SK-N-SH treated with all-trans-retinoic acid at 6 μM for 48 hours (cell line): ENCODE measurements around the gene CLTCL1.

Experiments used
- ATAC-seq: fragments of 200-7000 bp; cut with Tn5 transposase; 3 replicates; pipeline ENCODE4 v1.9.1; 2020; ENCODE audit warnings: mild to moderate bottlenecking, moderate library complexity
- ARNTL ChIP-seq: fragments of 450-650 bp; formaldehyde crosslinking; IDR thresholded peaks from 2 replicates; pipeline ENCODE4 v1.5.0; 2020; ENCODE audit warnings: low read depth, mild to moderate bottlenecking, moderate library complexity, borderline replicate concordance
- BACH2 ChIP-seq: fragments of 250-450 bp; sonication (Bioruptor Pico); IDR thresholded peaks from 2 replicates; pipeline ENCODE4 v1.9.0; 2021; ENCODE audit warnings: mild to moderate bottlenecking, borderline replicate concordance
- CSDC2 ChIP-seq: fragments of 250-450 bp; sonication (Bioruptor Pico); IDR thresholded peaks from 2 replicates; pipeline ENCODE4 v1.5.0; 2020; ENCODE audit warnings: mild to moderate bottlenecking, moderate library complexity
- CSRNP3 ChIP-seq: fragments of 250-450 bp; sonication (Bioruptor Pico); IDR thresholded peaks from 2 replicates; pipeline ENCODE4 v1.5.1; 2021; ENCODE audit warnings: mild to moderate bottlenecking, moderate library complexity
- ESRRG ChIP-seq: fragments of 250-450 bp; sonication (Bioruptor Pico); IDR thresholded peaks from 2 replicates; pipeline ENCODE4 v1.6.1; 2021; ENCODE audit warnings: mild to moderate bottlenecking
- GLIS3 ChIP-seq: fragments of 250-450 bp; sonication (Bioruptor Pico); IDR thresholded peaks from 2 replicates; pipeline ENCODE4 v1.5.0; 2020; ENCODE audit warnings: mild to moderate bottlenecking, moderate library complexity
- OSR1 ChIP-seq: fragments of 250-450 bp; sonication (Bioruptor Pico); IDR thresholded peaks from 2 replicates; pipeline ENCODE4 v1.8.0; 2022; ENCODE audit warnings: moderate library complexity, mild to moderate bottlenecking, inconsistent platforms
- PPARA ChIP-seq: fragments of 250-450 bp; sonication (Bioruptor Pico); IDR thresholded peaks from 2 replicates; pipeline ENCODE4 v1.5.0; 2020; ENCODE audit warnings: mild to moderate bottlenecking, borderline replicate concordance
- RARB ChIP-seq: fragments of 250-450 bp; sonication (Bioruptor Pico); IDR thresholded peaks from 2 replicates; pipeline ENCODE4 v1.8.0; 2021; ENCODE audit warnings: mild to moderate bottlenecking, moderate library complexity
- SNAI2 ChIP-seq: fragments of 250-450 bp; sonication (Bioruptor Pico); IDR thresholded peaks from 2 replicates; pipeline ENCODE4 v1.5.0; 2020; ENCODE audit warnings: mild to moderate bottlenecking, moderate library complexity
- TCF4 ChIP-seq: fragments of 250-450 bp; sonication (Bioruptor Pico); IDR thresholded peaks from 2 replicates; pipeline ENCODE4 v1.8.0; 2021; ENCODE audit warnings: mild to moderate bottlenecking, moderate library complexity, borderline replicate concordance
- TOX ChIP-seq: fragments of 250-450 bp; sonication (Bioruptor Pico); IDR thresholded peaks from 2 replicates; pipeline ENCODE4 v1.8.0; 2021; ENCODE audit warnings: mild to moderate bottlenecking, moderate library complexity, borderline replicate concordance
- ZC3H10 ChIP-seq: fragments of 250-450 bp; sonication (Bioruptor Pico); IDR thresholded peaks from 2 replicates; pipeline ENCODE4 v1.5.1; 2021; ENCODE audit warnings: mild to moderate bottlenecking, moderate library complexity
- ZFP3 ChIP-seq: fragments of 250-450 bp; sonication (Bioruptor Pico); IDR thresholded peaks from 2 replicates; pipeline ENCODE4 v1.5.0; 2020; ENCODE audit warnings: mild to moderate bottlenecking, moderate library complexity
- ZFP30 ChIP-seq: fragments of 450-650 bp; formaldehyde crosslinking; IDR thresholded peaks from 2 replicates; pipeline ENCODE4 v1.5.0; 2022; ENCODE audit warnings: mild to moderate bottlenecking, moderate library complexity
- ZNF565 ChIP-seq: fragments of 450-650 bp; formaldehyde crosslinking; conservative IDR thresholded peaks from 2 replicates; pipeline ENCODE4 v1.5.0; 2020; ENCODE audit warnings: low read depth, mild to moderate bottlenecking, moderate library complexity
- ZNF8 ChIP-seq: fragments of 450-650 bp; formaldehyde crosslinking; IDR thresholded peaks from 2 replicates; pipeline ENCODE4 v1.5.0; 2020; ENCODE audit warnings: mild to moderate bottlenecking, moderate library complexity
- TF ChIP-seq, protein P1 (sequence below): fragments of 250-450 bp; sonication (Bioruptor Pico); IDR thresholded peaks from 2 replicates; pipeline ENCODE4 v1.5.1; 2020; ENCODE audit warnings: low read depth, mild to moderate bottlenecking, moderate library complexity
- TF ChIP-seq, protein P2 (sequence below): fragments of 250-450 bp; sonication (Bioruptor Pico); IDR thresholded peaks from 2 replicates; pipeline ENCODE4 v1.8.0; 2021; ENCODE audit warnings: low read depth, mild to moderate bottlenecking, moderate library complexity, borderline replicate concordance
- TF ChIP-seq, protein P3 (sequence below): fragments of 250-450 bp; sonication (Bioruptor Pico); IDR thresholded peaks from 2 replicates; pipeline ENCODE4 v1.8.0; 2020; ENCODE audit warnings: mild to moderate bottlenecking, moderate library complexity, borderline replicate concordance
- TF ChIP-seq, protein P4 (sequence below): fragments of 250-450 bp; sonication (Bioruptor Pico); IDR thresholded peaks from 2 replicates; pipeline ENCODE4 v1.5.0; 2020; ENCODE audit warnings: mild to moderate bottlenecking, moderate library complexity

Gene CLTCL1

DNA sequence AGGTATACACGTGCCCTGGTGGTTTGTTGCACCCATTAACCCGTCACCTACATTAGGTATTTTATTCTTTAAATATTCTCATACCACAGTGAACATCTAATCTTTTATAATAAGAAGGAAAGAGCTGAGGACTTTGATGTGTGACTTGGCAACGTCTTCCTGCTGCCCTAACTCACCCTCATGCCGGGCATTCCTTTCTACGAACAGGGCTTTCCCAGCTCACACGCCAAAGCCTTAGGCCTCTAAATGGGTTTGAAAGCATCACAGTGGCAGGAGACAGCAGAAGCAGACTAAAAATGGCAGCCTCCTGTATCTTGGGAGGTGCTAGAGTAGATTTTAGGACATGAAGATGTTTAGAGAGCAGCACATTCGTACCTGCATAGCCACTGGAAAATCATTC is 52.6 kb downstream of the CLTCL1 start:
- no peak for TF ChIP-seq PPARA (CRISPR knock-in tag)
- TF ChIP-seq OSR1 (CRISPR knock-in tag) = no peak
- TF ChIP-seq ZFP3 (CRISPR knock-in tag) = no peak
- no peak for TF ChIP-seq CSDC2 (CRISPR knock-in tag)
- TF ChIP-seq TOX = no peak
- TF ChIP-seq TCF4 (CRISPR knock-in tag) = no peak
- TF ChIP-seq SNAI2 = no peak
- TF ChIP-seq, protein P1, sequence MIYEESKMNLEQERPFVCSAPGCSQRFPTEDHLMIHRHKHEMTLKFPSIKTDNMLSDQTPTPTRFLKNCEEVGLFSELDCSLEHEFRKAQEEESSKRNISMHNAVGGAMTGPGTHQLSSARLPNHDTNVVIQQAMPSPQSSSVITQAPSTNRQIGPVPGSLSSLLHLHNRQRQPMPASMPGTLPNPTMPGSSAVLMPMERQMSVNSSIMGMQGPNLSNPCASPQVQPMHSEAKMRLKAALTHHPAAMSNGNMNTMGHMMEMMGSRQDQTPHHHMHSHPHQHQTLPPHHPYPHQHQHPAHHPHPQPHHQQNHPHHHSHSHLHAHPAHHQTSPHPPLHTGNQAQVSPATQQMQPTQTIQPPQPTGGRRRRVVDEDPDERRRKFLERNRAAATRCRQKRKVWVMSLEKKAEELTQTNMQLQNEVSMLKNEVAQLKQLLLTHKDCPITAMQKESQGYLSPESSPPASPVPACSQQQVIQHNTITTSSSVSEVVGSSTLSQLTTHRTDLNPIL = no peak
- TF ChIP-seq CSRNP3 (CRISPR knock-in tag) = no peak
- no peak for ATAC-seq

- no peak for ATAC-seq
These were observed 55.6 kb downstream of the CLTCL1 start for GRCh38 chr22:19235874-19236273.

More at GRCh38 chr22:19235874-19236273, 55.6 kb downstream of the CLTCL1 start:
- TF ChIP-seq ZNF8 (CRISPR knock-in tag) (no peak), TOX (no peak), ZC3H10 (CRISPR knock-in tag) (no peak), GLIS3 (no peak), ARNTL (CRISPR knock-in tag) (no peak), ZNF565 (no peak), TCF4 (CRISPR knock-in tag) (no peak), OSR1 (CRISPR knock-in tag) (no peak), BACH2 (CRISPR knock-in tag) (no peak), ZFP3 (CRISPR knock-in tag) (no peak), CSDC2 (CRISPR knock-in tag) (no peak), ZFP30 (no peak), PPARA (CRISPR knock-in tag) (no peak), CSRNP3 (CRISPR knock-in tag) (no peak), RARB (no peak), ESRRG (CRISPR knock-in tag) (no peak)
- TF ChIP-seq, protein P2, sequence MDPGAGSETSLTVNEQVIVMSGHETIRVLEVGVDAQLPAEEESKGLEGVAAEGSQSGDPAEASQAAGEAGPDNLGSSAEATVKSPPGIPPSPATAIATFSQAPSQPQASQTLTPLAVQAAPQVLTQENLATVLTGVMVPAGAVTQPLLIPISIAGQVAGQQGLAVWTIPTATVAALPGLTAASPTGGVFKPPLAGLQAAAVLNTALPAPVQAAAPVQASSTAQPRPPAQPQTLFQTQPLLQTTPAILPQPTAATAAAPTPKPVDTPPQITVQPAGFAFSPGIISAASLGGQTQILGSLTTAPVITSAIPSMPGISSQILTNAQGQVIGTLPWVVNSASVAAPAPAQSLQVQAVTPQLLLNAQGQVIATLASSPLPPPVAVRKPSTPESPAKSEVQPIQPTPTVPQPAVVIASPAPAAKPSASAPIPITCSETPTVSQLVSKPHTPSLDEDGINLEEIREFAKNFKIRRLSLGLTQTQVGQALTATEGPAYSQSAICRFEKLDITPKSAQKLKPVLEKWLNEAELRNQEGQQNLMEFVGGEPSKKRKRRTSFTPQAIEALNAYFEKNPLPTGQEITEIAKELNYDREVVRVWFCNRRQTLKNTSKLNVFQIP = no peak
- TF ChIP-seq, protein P3, sequence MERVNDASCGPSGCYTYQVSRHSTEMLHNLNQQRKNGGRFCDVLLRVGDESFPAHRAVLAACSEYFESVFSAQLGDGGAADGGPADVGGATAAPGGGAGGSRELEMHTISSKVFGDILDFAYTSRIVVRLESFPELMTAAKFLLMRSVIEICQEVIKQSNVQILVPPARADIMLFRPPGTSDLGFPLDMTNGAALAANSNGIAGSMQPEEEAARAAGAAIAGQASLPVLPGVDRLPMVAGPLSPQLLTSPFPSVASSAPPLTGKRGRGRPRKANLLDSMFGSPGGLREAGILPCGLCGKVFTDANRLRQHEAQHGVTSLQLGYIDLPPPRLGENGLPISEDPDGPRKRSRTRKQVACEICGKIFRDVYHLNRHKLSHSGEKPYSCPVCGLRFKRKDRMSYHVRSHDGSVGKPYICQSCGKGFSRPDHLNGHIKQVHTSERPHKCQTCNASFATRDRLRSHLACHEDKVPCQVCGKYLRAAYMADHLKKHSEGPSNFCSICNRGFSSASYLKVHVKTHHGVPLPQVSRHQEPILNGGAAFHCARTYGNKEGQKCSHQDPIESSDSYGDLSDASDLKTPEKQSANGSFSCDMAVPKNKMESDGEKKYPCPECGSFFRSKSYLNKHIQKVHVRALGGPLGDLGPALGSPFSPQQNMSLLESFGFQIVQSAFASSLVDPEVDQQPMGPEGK (CRISPR knock-in tag) = no peak
- TF ChIP-seq, protein P1 = no peak
- TF ChIP-seq, protein P4, sequence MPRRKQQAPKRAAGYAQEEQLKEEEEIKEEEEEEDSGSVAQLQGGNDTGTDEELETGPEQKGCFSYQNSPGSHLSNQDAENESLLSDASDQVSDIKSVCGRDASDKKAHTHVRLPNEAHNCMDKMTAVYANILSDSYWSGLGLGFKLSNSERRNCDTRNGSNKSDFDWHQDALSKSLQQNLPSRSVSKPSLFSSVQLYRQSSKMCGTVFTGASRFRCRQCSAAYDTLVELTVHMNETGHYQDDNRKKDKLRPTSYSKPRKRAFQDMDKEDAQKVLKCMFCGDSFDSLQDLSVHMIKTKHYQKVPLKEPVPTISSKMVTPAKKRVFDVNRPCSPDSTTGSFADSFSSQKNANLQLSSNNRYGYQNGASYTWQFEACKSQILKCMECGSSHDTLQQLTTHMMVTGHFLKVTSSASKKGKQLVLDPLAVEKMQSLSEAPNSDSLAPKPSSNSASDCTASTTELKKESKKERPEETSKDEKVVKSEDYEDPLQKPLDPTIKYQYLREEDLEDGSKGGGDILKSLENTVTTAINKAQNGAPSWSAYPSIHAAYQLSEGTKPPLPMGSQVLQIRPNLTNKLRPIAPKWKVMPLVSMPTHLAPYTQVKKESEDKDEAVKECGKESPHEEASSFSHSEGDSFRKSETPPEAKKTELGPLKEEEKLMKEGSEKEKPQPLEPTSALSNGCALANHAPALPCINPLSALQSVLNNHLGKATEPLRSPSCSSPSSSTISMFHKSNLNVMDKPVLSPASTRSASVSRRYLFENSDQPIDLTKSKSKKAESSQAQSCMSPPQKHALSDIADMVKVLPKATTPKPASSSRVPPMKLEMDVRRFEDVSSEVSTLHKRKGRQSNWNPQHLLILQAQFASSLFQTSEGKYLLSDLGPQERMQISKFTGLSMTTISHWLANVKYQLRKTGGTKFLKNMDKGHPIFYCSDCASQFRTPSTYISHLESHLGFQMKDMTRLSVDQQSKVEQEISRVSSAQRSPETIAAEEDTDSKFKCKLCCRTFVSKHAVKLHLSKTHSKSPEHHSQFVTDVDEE (CRISPR knock-in tag) = no peak
